GM23338 (cell line): ENCODE data around the gene HNRNPA1. TPM values are rescaled to one million over a fixed set of nuclear protein-coding genes. Genes with fewer than 3 reads are reported as not detected.
"Not testable (repeated sequence)": the region's sequence is repeated elsewhere in the genome, so short reads cannot be mapped to it uniquely, and the experiment has no call there.

Experiments
- ATAC-seq: fragments of 200-7000 bp; cut with Tn5 transposase; 3 replicates; pipeline ENCODE4 v1.9.1; 2020
- DNase-seq: peaks from one replicate; pipeline ENCODE4 v3.0.0-alpha.2; 2015; ENCODE audit warnings: low spot score
- H2AFZ ChIP-seq: fragments of 200-600 bp; sonication (generic); 2 replicates; pipeline ENCODE4 v1.8.0; 2016; ENCODE audit warnings: antibody characterized with exemption, mild to moderate bottlenecking, moderate library complexity
- H3F3A ChIP-seq: fragments of 200-600 bp; sonication (generic); replicated peaks from 2 replicates; pipeline ENCODE4 v1.8.0; 2017; ENCODE audit warnings: antibody characterized with exemption, mixed run types, low read depth
- H3K27ac ChIP-seq: fragments of 200-600 bp; sonication (generic); 2 replicates; pipeline ENCODE4 v1.6.1; 2016; ENCODE audit warnings: low read depth
- H3K27me3 ChIP-seq: fragments of 200-600 bp; sonication (generic); 2 replicates; pipeline ENCODE4 v1.8.0; 2016; ENCODE audit warnings: mild to moderate bottlenecking, mixed run types, moderate library complexity; ENCODE audit not compliant: insufficient read depth
- H3K36me3 ChIP-seq: fragments of 200-600 bp; sonication (generic); 2 replicates; pipeline ENCODE4 v1.8.0; 2016; ENCODE audit warnings: mild to moderate bottlenecking; ENCODE audit not compliant: insufficient read depth
- H3K4me1 ChIP-seq: fragments of 200-600 bp; sonication (generic); 2 replicates; pipeline ENCODE4 v1.8.0; 2016; ENCODE audit warnings: mild to moderate bottlenecking, moderate library complexity; ENCODE audit not compliant: insufficient read depth
- H3K4me2 ChIP-seq: fragments of 200-600 bp; sonication (generic); 2 replicates; pipeline ENCODE4 v1.7.1; 2017; ENCODE audit warnings: mixed run types
- H3K4me3 ChIP-seq: fragments of 200-600 bp; sonication (generic); 2 replicates; pipeline ENCODE4 v1.6.1; 2016; ENCODE audit warnings: mixed run types
- H3K79me2 ChIP-seq: fragments of 200-600 bp; sonication (generic); replicated peaks from 2 replicates; pipeline ENCODE4 v1.8.0; 2017; ENCODE audit warnings: mild to moderate bottlenecking; ENCODE audit not compliant: insufficient read depth
- H3K9me2 ChIP-seq: fragments of 200-600 bp; sonication (generic); 2 replicates; pipeline ENCODE4 v1.8.0; 2017; ENCODE audit not compliant: insufficient read depth
- H4K20me1 ChIP-seq: fragments of 200-600 bp; sonication (generic); replicated peaks from 2 replicates; pipeline ENCODE4 v1.8.0; 2017; ENCODE audit warnings: mild to moderate bottlenecking; ENCODE audit not compliant: insufficient read depth
- H3K27ac Mint-ChIP-seq: 2 replicates; pipeline ENCODE4 v1.8.0; 2020; ENCODE audit warnings: inconsistent platforms, mild to moderate bottlenecking, moderate library complexity, mixed read lengths
- H3K27me3 Mint-ChIP-seq: 3 replicates; pipeline ENCODE4 v1.8.0; 2022; ENCODE audit warnings: low read depth, mild to moderate bottlenecking, moderate library complexity, mixed read lengths, inconsistent platforms; ENCODE audit not compliant: insufficient read depth, poor library complexity
- H3K36me3 Mint-ChIP-seq: 3 replicates; pipeline ENCODE4 v1.8.0; 2021; ENCODE audit warnings: low read depth, mild to moderate bottlenecking, inconsistent platforms, moderate library complexity, mixed read lengths
- H3K4me1 Mint-ChIP-seq: 3 replicates; pipeline ENCODE4 v1.8.0; 2020; ENCODE audit warnings: mild to moderate bottlenecking, inconsistent platforms, mixed read lengths
- H3K4me3 Mint-ChIP-seq: 3 replicates; pipeline ENCODE4 v1.8.0; 2021; ENCODE audit warnings: moderate library complexity, mild to moderate bottlenecking, inconsistent platforms, mixed read lengths
- H3K9me3 Mint-ChIP-seq: 3 replicates; pipeline ENCODE4 v1.8.0; 2020; ENCODE audit warnings: moderate library complexity, mild to moderate bottlenecking, inconsistent platforms, mixed read lengths
- CREB1 ChIP-seq: fragments of 250-450 bp; sonication (Bioruptor Pico); IDR thresholded peaks from 2 replicates; pipeline ENCODE4 v1.5.0; 2020; ENCODE audit warnings: low read depth, mild to moderate bottlenecking, moderate library complexity
- EZH2 ChIP-seq: fragments of 200-600 bp; sonication (generic); IDR thresholded peaks from one replicate; pipeline ENCODE4 v1.8.0; 2017; ENCODE audit warnings: antibody characterized with exemption, mild to moderate bottlenecking, low read depth; ENCODE audit not compliant: unreplicated experiment
- EZH2phosphoT487 ChIP-seq: fragments of 200-600 bp; sonication (generic); IDR thresholded peaks from one replicate; pipeline ENCODE4 v1.8.1; 2018; ENCODE audit warnings: antibody characterized with exemption; ENCODE audit not compliant: unreplicated experiment
- JUNB ChIP-seq: IDR thresholded peaks from one replicate; pipeline ENCODE4 v1.6.1; 2016; ENCODE audit warnings: antibody characterized with exemption; ENCODE audit not compliant: unreplicated experiment
- NANOG ChIP-seq: IDR thresholded peaks from 2 replicates; pipeline ENCODE4 v1.6.1; 2016; ENCODE audit warnings: antibody characterized with exemption, borderline replicate concordance
- POLR2AphosphoS5 ChIP-seq: IDR thresholded peaks from 2 replicates; pipeline ENCODE4 v1.6.1; 2016; ENCODE audit warnings: antibody characterized with exemption, low read depth
- STAT1 ChIP-seq: IDR thresholded peaks from one replicate; pipeline ENCODE4 v1.6.1; 2016; ENCODE audit warnings: antibody characterized with exemption; ENCODE audit not compliant: unreplicated experiment
- ZNF114 ChIP-seq: fragments of 250-450 bp; sonication (Bioruptor Pico); IDR thresholded peaks from 2 replicates; pipeline ENCODE4 v1.5.0; 2020; ENCODE audit warnings: mild to moderate bottlenecking, moderate library complexity
- long read RNA-seq: library from polyadenylated mRNA; unstranded; transcript quantifications from one replicate; pipeline ENCODE4 v2.0.0, GENCODE V29; 2020; ENCODE audit not compliant: unreplicated experiment
- polyA plus RNA-seq: library from polyadenylated mRNA; unstranded; fragments of >200 nt; fragmentation: Nextera tagmentation; extraction: Ambion mirVana; gene quantifications from 2 replicates; pipeline ENCODE4 v1.2.1, GENCODE V29; 2016
- total RNA-seq: library from RNA; depleted of rRNA; stranded (reverse); fragments of >200 nt; shearing (Covaris generic); gene quantifications from 2 replicates; pipeline ENCODE4 v1.2.3, GENCODE V29; 2014; rRNA removed
- TF ChIP-seq, protein P1 (sequence below): IDR thresholded peaks from one replicate; pipeline ENCODE4 v1.6.1; 2018; ENCODE audit warnings: antibody characterized with exemption; ENCODE audit not compliant: unreplicated experiment
- TF ChIP-seq, protein P2 (sequence below): IDR thresholded peaks from 2 replicates; pipeline ENCODE4 v1.6.1; 2016; ENCODE audit warnings: antibody characterized with exemption

The HNRNPA1 gene
- total RNA-seq: 1,104 and 1,281 TPM in 2 replicates
- polyA plus RNA-seq: 2,363 and 2,576 TPM in 2 replicates
- long read RNA-seq, full-length matches to known transcripts: 3,868 of 4,242 reads
- long read RNA-seq, partial matches to known transcripts: 233 of 4,242 reads
- long read RNA-seq, other reads (novel, unspliced or antisense): 141 of 4,242 reads

DNA sequence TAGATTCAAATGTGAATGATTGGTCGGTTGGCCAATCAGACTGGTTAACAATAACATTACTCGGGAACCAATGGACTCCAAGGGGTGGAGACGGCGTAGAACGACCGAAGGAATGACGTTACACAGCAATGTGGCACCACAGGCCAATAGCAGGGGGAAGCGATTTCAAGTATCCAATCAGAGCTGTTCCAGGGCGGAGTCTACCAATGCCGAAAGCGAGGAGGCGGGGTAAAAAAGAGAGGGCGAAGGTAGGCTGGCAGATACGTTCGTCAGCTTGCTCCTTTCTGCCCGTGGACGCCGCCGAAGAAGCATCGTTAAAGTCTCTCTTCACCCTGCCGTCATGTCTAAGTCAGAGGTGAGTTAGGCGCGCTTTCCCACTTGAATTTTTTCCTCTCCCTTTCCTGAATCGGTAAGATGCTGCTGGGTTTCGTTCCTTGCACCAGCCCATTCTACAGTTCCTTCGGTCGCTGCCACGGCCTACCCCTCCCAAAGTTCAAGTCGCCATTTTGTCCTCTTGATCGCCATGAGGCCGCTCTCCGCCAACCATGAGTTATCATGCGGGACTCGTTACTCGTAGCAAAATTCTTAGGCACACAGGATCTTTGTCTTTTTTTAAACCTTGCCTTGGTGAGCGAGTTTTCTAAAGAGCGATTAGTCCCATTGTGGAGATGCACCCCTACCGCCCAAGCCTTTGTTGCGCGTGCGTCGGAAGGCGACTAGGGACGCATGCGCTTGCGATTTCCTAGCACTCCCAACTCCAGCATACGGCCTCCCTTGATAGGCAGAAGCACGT is at the start of gene HNRNPA1:
HNRNPA1 (plus strand) TSS at position 259 of the 793 bp plus-strand sequence; CDS start at position 341, 82 bp downstream.
- H3K27me3 Mint-ChIP-seq: peaks cover 14% of the 10 kb centered on the region
- Histone ChIP-seq H3K4me2 (peak within 1 kb of the TSS; percentile 95), H3K27me3 (no peaks in the 10 kb centered on the region), H3K4me1 (peaks cover 43% of the 10 kb centered on the region), H3K36me3 (peaks cover 34% of the 10 kb centered on the region), H3K27ac (peak within 1 kb of the TSS; percentile 97), H3F3A (peaks cover 33% of the 10 kb centered on the region), H3K9me2 (no peaks in the 10 kb centered on the region), H4K20me1 (peaks cover 41% of the 10 kb centered on the region), H2AFZ (no peak within 1 kb of the TSS), H3K79me2 (peaks cover 83% of the 10 kb centered on the region), H3K4me3 (peak within 1 kb of the TSS; percentile 94)
- H3K4me1 Mint-ChIP-seq: peaks cover 49% of the 10 kb centered on the region
- ATAC-seq (peak; percentile 85), DNase-seq (peak; percentile 100)
- TF ChIP-seq CREB1: peak; percentile 93
- TF ChIP-seq POLR2AphosphoS5: peak; percentile 97
- no peak for TF ChIP-seq JUNB
- TF ChIP-seq ZNF114 (CRISPR knock-in tag): no peak
- TF ChIP-seq NANOG: no peak
- TF ChIP-seq EZH2phosphoT487: no peak
- TF ChIP-seq, protein P1, sequence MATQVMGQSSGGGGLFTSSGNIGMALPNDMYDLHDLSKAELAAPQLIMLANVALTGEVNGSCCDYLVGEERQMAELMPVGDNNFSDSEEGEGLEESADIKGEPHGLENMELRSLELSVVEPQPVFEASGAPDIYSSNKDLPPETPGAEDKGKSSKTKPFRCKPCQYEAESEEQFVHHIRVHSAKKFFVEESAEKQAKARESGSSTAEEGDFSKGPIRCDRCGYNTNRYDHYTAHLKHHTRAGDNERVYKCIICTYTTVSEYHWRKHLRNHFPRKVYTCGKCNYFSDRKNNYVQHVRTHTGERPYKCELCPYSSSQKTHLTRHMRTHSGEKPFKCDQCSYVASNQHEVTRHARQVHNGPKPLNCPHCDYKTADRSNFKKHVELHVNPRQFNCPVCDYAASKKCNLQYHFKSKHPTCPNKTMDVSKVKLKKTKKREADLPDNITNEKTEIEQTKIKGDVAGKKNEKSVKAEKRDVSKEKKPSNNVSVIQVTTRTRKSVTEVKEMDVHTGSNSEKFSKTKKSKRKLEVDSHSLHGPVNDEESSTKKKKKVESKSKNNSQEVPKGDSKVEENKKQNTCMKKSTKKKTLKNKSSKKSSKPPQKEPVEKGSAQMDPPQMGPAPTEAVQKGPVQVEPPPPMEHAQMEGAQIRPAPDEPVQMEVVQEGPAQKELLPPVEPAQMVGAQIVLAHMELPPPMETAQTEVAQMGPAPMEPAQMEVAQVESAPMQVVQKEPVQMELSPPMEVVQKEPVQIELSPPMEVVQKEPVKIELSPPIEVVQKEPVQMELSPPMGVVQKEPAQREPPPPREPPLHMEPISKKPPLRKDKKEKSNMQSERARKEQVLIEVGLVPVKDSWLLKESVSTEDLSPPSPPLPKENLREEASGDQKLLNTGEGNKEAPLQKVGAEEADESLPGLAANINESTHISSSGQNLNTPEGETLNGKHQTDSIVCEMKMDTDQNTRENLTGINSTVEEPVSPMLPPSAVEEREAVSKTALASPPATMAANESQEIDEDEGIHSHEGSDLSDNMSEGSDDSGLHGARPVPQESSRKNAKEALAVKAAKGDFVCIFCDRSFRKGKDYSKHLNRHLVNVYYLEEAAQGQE: peak; percentile 46
- TF ChIP-seq, protein P2, sequence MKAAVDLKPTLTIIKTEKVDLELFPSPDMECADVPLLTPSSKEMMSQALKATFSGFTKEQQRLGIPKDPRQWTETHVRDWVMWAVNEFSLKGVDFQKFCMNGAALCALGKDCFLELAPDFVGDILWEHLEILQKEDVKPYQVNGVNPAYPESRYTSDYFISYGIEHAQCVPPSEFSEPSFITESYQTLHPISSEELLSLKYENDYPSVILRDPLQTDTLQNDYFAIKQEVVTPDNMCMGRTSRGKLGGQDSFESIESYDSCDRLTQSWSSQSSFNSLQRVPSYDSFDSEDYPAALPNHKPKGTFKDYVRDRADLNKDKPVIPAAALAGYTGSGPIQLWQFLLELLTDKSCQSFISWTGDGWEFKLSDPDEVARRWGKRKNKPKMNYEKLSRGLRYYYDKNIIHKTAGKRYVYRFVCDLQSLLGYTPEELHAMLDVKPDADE: peak; percentile 47; the same call in 1 of the 2 replicates
- TF ChIP-seq STAT1: no peak
- TF ChIP-seq EZH2: no peak
- H3K4me3 Mint-ChIP-seq: no peak within 1 kb of the TSS
- peaks cover 3% of the 10 kb centered on the region for H3K36me3 Mint-ChIP-seq
- H3K27ac Mint-ChIP-seq: no peak within 1 kb of the TSS
- peaks cover 7% of the 10 kb centered on the region; the same call in 1 of the 3 replicates for H3K9me3 Mint-ChIP-seq

DNA sequence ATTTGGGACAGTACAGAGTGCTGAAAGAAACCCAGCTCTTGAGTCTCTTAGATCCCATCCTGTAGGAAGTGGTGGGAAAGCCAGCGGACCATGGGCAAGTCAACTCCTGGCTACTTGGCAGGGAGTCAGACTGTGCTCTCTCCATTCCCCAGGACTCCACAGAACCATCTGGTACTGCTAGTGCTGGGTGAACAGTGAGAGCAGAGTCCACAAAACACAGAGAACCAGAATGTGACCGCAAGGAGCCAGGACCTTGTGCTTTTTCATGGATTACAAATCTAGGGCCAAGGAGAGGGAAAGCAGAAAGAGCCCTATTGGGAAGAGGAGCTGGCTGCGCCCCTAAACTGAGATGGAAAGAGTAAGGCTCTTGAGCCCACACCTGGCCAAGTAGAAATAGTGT is 49.3 kb upstream of the HNRNPA1 start:
- not testable (repeated sequence) for H3K9me2 ChIP-seq, DNase-seq, H3K9me3 Mint-ChIP-seq, H2AFZ ChIP-seq, H4K20me1 ChIP-seq, H3K4me3 ChIP-seq, H3K27me3 ChIP-seq, H3K27ac ChIP-seq, H3K4me3 Mint-ChIP-seq, H3K4me2 ChIP-seq, H3K36me3 ChIP-seq, H3K79me2 ChIP-seq, H3F3A ChIP-seq, H3K27me3 Mint-ChIP-seq, H3K36me3 Mint-ChIP-seq, H3K4me1 ChIP-seq, ATAC-seq
- Mint-ChIP-seq H3K4me1 (peaks cover 28% of the 10 kb centered on the region), H3K27ac (peak overlapping the region; percentile 54; the same call in 1 of the 2 replicates)
